ENCODE results near the gene COBL.

Gene COBL

GRCh38 chr7:51273360-51273759 lies 43.2 kb downstream of the COBL start:
- DNase-seq = no peak

GRCh38 chr7:51270965-51271364 lies 45.6 kb downstream of the COBL start:
- no peak for DNase-seq

GRCh38 chr7:51269911-51270310 lies 46.7 kb downstream of the COBL start:
- DNase-seq = no peak

GRCh38 chr7:51269321-51269720 lies 47.3 kb downstream of the COBL start:
- DNase-seq = no peak

- no peak for DNase-seq
These were observed 47.8 kb downstream of the COBL start for GRCh38 chr7:51268859-51269258.

GRCh38 chr7:51267169-51267568 lies 49.4 kb downstream of the COBL start:
- no peak for DNase-seq

- no peak for DNase-seq
These were observed 51.3 kb downstream of the COBL start for GRCh38 chr7:51265066-51265907.

GRCh38 chr7:51263631-51264484 lies 52.8 kb downstream of the COBL start:
- no peak for DNase-seq

- no peak for DNase-seq
These were observed 53.6 kb downstream of the COBL start for GRCh38 chr7:51262796-51263531.

- no peak for DNase-seq
These were observed 54.4 kb downstream of the COBL start for GRCh38 chr7:51261950-51262795.

- no peak for DNase-seq
These were observed 55.3 kb downstream of the COBL start for GRCh38 chr7:51261117-51261835.

GRCh38 chr7:51260516-51260915 lies 56.1 kb downstream of the COBL start:
- DNase-seq = no peak

GRCh38 chr7:51259766-51260165 lies 56.8 kb downstream of the COBL start:
- DNase-seq = no peak

GRCh38 chr7:51256916-51257315 lies 59.7 kb downstream of the COBL start:
- no peak for DNase-seq

GRCh38 chr7:51256209-51256781 lies 60.3 kb downstream of the COBL start:
- DNase-seq = no peak

- DNase-seq = no peak
These were observed 60.9 kb downstream of the COBL start for GRCh38 chr7:51255536-51256208.

- no peak for DNase-seq
These were observed 61.6 kb downstream of the COBL start for GRCh38 chr7:51255036-51255435.

- DNase-seq = no peak
These were observed 63.5 kb downstream of the COBL start for GRCh38 chr7:51253157-51253556.

- DNase-seq = no peak
These were observed 65.3 kb downstream of the COBL start for GRCh38 chr7:51251290-51251689.

GRCh38 chr7:51250512-51250911 lies 66.1 kb downstream of the COBL start:
- DNase-seq = no peak

- no peak for DNase-seq
These were observed 66.6 kb downstream of the COBL start for GRCh38 chr7:51249991-51250390.

Data from T-helper 2 cell (primary cell).